NK-92 (cell line): ENCODE measurements around the gene KCNAB1.
"Not testable (repeated sequence)": the region's sequence is repeated elsewhere in the genome, so short reads cannot be mapped to it uniquely, and the experiment has no call there.

Experiments used
- DNase-seq: peaks from one replicate; lab custom pipeline; 2025; ENCODE audit not compliant: unreplicated experiment; lab: John Stamatoyannopoulos, UW

Gene KCNAB1

GRCh38 chr3:156264771-156265170 lies 144.4 kb downstream of the KCNAB1 start:
- DNase-seq = no peak

GRCh38 chr3:156271508-156271907 lies 151.1 kb downstream of the KCNAB1 start:
- DNase-seq = no peak

DNA sequence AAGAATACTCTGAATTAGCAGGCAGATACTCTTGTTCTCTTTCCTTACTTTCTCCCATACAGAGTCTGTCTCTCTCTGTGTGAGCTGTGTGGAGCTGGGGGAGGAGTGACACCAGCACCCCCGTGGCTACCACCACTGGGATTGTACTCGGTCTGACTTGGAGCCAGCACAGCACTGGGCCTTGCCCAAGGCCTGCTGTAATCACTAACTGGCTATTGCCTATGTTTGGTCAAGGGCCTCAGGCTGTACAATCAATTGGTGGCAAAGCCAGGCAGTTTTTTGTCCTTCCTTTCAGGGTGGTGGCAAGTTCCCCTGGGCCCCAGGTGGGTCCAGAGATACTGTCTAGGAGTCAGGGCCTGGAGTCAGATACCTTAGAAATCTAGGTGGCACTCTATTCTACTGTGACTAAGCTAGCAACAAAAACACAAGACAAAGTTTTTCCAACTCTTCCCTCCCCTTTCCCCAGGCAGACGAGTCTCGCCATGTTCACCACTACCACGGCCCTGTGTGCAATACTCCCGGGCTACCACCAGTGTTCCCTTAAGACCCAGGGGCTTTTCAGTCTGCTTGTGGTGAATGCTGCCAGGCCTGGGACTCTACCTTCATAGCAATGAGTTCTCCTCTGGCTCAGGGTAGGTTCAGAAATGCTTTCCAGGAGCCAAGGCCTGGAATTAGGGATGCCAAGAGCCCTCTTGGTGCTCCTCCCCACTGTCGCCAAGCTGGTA lies 151.8 kb downstream of the KCNAB1 start:
- DNase-seq = no peak

- no peak for DNase-seq
Measured at GRCh38 chr3:156273111-156273694, 152.8 kb downstream of the KCNAB1 start.

DNA sequence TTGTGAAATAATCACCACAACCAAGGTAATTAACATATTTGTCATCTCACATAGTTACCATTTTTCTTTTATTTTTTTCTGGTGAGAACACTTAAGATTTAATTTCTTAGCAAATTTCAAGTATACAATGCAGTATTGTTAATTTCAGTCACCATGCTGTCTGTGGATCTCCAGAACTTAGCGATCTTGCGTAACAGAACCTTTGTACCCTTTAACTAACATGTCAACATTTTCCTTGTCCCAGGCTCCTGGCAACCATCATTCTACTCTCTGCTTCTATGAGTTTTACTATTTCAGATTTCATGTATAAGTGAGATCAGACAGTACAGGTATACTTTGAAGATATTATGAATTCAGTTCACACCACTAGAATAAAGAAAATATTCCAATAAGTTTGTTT lies 154.4 kb downstream of the KCNAB1 start:
- DNase-seq = no peak

DNA sequence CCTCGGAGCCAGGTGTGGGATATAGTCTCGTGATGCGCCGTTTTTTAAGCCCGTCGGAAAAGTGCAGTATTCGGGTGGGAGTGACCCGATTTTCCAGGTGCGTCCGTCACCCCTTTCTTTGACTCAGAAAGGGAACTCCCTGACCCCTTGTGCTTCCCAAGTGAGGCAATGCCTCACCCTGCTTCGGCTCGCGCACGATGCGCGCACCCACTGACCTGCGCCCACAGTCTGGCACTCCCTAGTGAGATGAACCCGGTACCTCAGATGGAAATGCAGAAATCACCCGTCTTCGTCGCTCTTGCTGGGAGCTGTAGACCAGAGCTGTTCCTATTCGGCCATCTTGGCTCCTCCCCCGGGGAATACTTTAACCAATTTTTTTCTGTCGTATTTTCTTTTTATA lies 164.3 kb downstream of the KCNAB1 start:
- DNase-seq = not testable (repeated sequence)

DNA sequence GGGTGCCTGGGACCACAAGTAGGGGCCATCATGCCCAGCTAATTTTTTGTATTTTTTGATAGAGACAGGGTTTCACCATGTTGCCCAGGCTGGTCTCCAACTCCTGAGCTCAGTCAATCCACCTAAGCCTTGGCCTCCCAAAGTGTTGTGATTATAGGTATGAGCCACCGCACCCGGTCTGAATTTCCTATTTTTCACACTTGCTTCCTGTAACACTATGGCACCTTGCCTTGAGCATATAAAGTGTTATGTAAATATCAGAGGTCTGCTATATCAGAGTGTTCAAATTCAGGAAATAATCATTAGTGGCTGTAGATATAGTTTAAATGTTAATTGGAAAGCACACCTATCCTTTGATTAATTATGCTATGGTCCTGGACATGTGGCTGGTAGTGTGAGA lies 165.2 kb downstream of the KCNAB1 start:
- no peak for DNase-seq

- no peak for DNase-seq
Measured at GRCh38 chr3:156290924-156291271, 170.5 kb downstream of the KCNAB1 start.

DNA sequence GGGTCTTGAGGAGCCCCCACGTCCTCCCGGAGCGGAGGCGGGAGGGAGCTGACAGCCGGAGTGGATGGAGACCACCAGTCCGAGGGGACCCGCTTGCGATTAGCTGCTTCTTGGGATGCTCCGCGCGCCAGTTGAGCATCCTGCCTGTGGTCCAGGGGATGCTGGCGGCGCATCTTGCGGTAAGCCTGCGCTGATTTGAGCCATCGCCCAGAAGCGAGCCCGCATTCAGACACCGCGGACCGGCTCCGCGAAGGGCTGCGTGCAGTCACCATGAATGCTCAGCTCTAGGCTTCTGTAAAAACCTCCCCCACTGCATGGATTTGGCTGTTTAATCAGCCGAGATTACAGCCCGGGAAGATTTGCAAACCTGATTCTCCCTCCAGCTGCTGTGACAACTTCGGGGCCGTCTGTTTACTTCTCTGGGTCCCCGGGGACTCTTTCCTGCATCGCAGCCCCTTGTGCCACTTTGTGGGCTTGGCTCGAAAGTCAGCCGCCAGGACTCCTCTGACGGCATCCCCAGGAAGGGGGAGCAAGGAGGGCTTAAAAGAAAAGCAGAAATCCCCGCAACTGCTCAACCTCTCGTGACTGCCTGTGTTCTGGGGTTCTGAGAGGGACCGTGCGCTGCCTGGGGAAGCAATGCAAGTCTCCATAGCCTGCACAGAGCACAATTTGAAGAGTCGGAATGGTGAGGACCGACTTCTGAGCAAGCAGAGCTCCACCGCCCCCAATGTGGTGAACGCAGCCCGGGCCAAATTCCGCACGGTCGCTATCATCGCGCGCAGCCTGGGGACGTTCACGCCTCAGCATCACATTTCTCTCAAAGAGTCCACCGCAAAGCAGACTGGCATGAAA lies 171.1 kb downstream of the KCNAB1 start:
- DNase-seq = no peak

DNA sequence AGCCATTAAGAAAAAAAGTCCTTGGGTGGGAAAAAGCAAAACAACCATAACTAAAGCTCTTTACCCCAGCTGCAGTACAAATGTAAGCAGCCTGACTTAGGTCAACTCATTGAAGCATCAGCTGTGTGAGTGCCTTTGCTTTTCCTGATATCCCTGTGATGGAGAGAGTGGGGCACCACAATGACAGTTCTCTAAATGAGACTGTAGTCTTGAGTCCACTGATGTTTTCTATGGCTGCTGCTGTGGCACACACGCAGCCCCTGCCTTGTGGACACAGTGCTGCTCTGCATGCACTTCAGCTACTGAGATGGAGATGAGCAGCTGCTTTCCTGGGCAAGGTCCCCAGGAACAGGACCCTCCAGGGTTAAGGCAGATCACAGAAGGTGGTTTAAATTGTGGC lies 173.2 kb downstream of the KCNAB1 start:
- no peak for DNase-seq

GRCh38 chr3:156297582-156297981 lies 177.2 kb downstream of the KCNAB1 start:
- DNase-seq = no peak

DNA sequence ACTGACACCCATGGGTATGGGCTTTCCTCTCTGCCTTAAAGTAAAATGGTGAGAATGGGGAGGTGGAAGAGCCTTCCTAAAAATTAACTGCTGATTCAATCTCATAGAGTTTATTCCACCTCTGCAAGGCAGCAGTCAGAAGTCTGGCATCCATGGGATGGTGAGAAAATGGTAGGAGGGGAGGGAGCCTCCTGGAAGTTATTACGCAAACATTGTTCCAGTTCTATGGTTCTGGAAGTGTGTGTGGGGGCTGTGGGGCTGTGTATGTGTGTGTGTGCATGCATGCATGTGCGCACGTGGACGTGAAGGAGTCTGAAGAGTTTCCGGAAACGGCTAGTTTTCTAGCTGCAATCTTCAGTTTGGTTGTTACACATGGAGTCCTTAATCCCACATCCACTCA lies 177.6 kb downstream of the KCNAB1 start:
- no peak for DNase-seq

DNA sequence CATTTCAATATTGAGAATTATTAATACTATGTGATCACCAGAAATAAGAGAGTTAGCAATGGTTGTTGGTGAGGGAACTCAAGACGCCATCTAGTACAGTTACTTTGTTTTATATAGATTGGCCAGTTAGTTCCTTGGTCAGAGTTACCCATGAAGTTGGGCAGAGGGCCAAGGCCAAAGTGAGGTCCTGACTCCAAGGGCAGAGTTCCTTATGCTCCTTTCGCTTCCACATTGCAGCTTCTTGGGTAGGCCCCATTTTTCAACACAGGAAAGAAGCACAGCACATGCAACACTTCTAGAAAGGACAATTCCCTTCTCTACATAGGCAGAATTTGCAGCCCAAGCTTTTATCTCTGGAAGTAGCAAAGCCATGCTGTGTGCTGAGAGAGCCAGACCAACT lies 178.6 kb downstream of the KCNAB1 start:
- DNase-seq = no peak

- no peak for DNase-seq
Measured at GRCh38 chr3:156299569-156299968, 179.2 kb downstream of the KCNAB1 start.

- DNase-seq = no peak
Measured at GRCh38 chr3:156300371-156300770, 180.0 kb downstream of the KCNAB1 start.

- DNase-seq = no peak
Measured at GRCh38 chr3:156300929-156301840, 180.8 kb downstream of the KCNAB1 start.

DNA sequence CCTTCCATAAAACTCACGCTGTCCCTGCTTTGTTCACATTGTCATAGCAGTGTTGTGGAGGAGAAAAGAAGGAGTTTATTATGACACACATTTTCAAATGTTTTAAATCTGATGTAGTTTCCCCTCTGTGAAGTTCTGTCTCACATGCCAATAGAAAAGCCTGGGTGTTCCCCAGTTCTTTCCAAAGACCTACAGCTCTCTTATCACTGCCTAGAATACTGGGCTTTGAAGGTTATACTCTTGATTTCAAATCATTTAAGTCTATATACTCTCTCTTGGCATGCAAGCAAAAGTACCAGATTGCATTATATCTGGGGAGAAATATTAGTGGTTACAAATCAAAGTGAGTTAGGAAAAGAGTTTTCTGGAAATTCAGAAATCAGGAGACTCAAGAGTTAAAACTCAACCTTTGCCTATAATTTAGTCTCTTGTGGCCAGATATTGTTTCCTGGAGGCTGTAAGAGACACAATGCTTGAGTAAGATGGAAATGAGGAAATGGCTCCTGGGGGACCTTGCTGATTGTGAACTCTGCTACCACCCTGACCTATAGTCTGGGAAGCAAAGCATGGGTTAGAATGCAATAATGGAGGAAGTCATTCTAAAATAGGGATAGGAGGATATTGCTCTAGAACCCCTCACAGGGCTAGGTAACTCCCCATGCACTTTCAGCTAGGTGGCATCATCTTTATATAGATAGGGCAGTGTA lies 182.8 kb downstream of the KCNAB1 start:
- DNase-seq = no peak

DNA sequence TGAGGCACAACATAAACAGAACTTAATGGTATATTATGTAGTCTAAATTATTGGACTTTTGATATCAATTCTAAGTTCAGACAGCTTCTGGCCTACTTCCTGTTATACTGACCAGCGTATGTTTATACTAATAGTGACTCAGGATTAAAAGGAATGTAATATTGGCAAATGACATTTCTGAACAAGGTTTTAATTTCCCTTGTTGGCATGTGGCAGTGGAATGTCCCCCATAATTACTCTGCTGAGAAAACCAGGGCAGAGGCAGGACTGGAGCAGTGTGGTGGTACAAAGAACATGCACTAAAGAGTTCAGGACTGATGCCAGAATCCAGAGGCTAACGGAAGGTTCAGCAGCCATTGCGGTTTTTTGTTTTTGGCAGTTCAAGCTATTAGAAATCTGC lies 184.0 kb downstream of the KCNAB1 start:
- DNase-seq = no peak

DNA sequence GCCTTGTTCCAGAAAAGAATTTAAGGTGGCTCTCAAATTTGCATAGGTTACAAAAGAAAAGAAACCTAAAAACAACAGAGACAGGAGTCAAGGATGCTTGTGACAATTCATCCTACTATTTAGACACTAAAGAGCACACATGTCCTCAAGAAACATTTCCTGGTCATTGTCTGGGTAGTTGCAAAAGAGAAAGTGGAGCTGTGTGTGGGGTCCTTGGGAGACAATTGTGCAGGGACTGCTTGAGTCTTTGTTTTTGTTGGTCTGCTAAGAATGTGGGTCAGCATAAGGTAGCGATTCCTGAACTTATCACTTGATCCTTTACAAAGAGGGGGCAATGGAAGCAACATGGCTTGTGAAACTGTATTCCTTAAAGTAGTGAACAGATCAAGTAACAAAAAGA lies 185.3 kb downstream of the KCNAB1 start:
- DNase-seq = no peak

DNA sequence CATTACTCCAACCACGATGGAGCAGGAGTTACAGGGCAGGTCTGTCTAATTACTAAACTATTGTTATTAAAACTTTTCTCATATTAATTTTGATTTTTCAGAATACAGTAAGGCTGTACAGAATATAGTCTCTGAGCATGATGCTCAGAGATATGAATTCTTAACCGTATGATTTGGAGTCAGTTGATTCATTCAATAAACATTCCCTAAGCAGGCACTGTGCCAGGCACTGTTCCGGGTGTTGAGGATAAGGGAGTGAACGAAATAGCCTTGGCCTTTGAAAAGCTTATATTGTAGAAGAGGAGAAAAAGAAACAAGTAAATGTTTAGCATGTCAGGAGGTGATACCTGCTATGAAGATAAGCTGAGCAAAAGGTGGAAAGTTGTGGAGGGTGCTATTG lies 187.3 kb downstream of the KCNAB1 start:
- no peak for DNase-seq

GRCh38 chr3:156311431-156311830 lies 191.1 kb downstream of the KCNAB1 start:
- DNase-seq = no peak
